ENCODE results near the gene TMEM132C.

Gene TMEM132C

GRCh38 chr12:128708789-128709188 lies 441.8 kb downstream of the TMEM132C start:
- no peak for DNase-seq (ENCODE audit: low spot score)

- no peak for DNase-seq (ENCODE audit: low spot score)
Measured at GRCh38 chr12:128709660-128710059, 442.7 kb downstream of the TMEM132C start.

GRCh38 chr12:128711486-128711885 lies 444.5 kb downstream of the TMEM132C start:
- no peak for DNase-seq (ENCODE audit: low spot score)

GRCh38 chr12:128712622-128713021 lies 445.7 kb downstream of the TMEM132C start:
- DNase-seq (ENCODE audit: low spot score) = no peak

- DNase-seq (ENCODE audit: low spot score) = no peak
Measured at GRCh38 chr12:128715485-128715884, 448.5 kb downstream of the TMEM132C start.

- DNase-seq (ENCODE audit: low spot score) = peak; percentile 92
Measured at GRCh38 chr12:128724468-128725046, 457.6 kb downstream of the TMEM132C start.

GRCh38 chr12:128726886-128727285 lies 459.9 kb downstream of the TMEM132C start:
- DNase-seq (ENCODE audit: low spot score) = no peak

GRCh38 chr12:128727461-128727860 lies 460.5 kb downstream of the TMEM132C start:
- DNase-seq (ENCODE audit: low spot score) = peak; percentile 86

GRCh38 chr12:128727999-128728398 lies 461.0 kb downstream of the TMEM132C start:
- peak; percentile 97 for DNase-seq (ENCODE audit: low spot score)

- peak; percentile 91 for DNase-seq (ENCODE audit: low spot score)
Measured at GRCh38 chr12:128729628-128730121, 462.7 kb downstream of the TMEM132C start.

GRCh38 chr12:128734371-128734770 lies 467.4 kb downstream of the TMEM132C start:
- DNase-seq (ENCODE audit: low spot score) = no peak

GRCh38 chr12:128737292-128737966 lies 470.5 kb downstream of the TMEM132C start:
- DNase-seq (ENCODE audit: low spot score) = peak; percentile 42

GRCh38 chr12:128743916-128744315 lies 476.9 kb downstream of the TMEM132C start:
- DNase-seq (ENCODE audit: low spot score) = no peak

- no peak for DNase-seq (ENCODE audit: low spot score)
Measured at GRCh38 chr12:128745772-128746689, 479.1 kb downstream of the TMEM132C start.

GRCh38 chr12:128747441-128747840 lies 480.5 kb downstream of the TMEM132C start:
- no peak for DNase-seq (ENCODE audit: low spot score)

GRCh38 chr12:128752386-128752785 lies 485.4 kb downstream of the TMEM132C start:
- DNase-seq (ENCODE audit: low spot score) = no peak

- DNase-seq (ENCODE audit: low spot score) = peak; percentile 4
Measured at GRCh38 chr12:128753438-128753837, 486.5 kb downstream of the TMEM132C start.

GRCh38 chr12:128754275-128754674 lies 487.3 kb downstream of the TMEM132C start:
- peak; percentile 98 for DNase-seq (ENCODE audit: low spot score)

- DNase-seq (ENCODE audit: low spot score) = peak; percentile 82
Measured at GRCh38 chr12:128755566-128755965, 488.6 kb downstream of the TMEM132C start.
